Effector memory CD4-positive, alpha-beta T cell (primary cell): ENCODE data around the gene CLASP1.

ENCODE experiments used
- DNase-seq, 3 donors: peaks; one replicate each; pipeline ENCODE4 v3.0.0-alpha.2; 2020
- H3K27ac ChIP-seq: 2 replicates; pipeline ENCODE4 v1.7.0; 2013; ENCODE audit warnings: mild to moderate bottlenecking, low read length, moderate library complexity; ENCODE audit not compliant: insufficient read depth, poor library complexity, severe bottlenecking
- H3K27me3 ChIP-seq: replicated peaks from 2 replicates; pipeline ENCODE4 v1.7.0; 2013; ENCODE audit warnings: mild to moderate bottlenecking, low read length; ENCODE audit not compliant: insufficient read depth, control insufficient read depth, poor library complexity, severe bottlenecking
- H3K36me3 ChIP-seq: 2 replicates; pipeline ENCODE4 v1.7.0; 2013; ENCODE audit warnings: mild to moderate bottlenecking, low read length, moderate library complexity; ENCODE audit not compliant: control insufficient read depth, insufficient read depth
- H3K4me1 ChIP-seq: 2 replicates; pipeline ENCODE4 v1.7.0; 2013; ENCODE audit warnings: low read length, mild to moderate bottlenecking; ENCODE audit not compliant: control insufficient read depth, insufficient read depth, poor library complexity, severe bottlenecking
- H3K4me3 ChIP-seq: 2 replicates; pipeline ENCODE4 v1.7.0; 2013; ENCODE audit warnings: low read length, low read depth, mild to moderate bottlenecking; ENCODE audit not compliant: insufficient read depth, poor library complexity, severe bottlenecking
- H3K9me3 ChIP-seq: 2 replicates; pipeline ENCODE4 v1.7.0; 2013; ENCODE audit warnings: mild to moderate bottlenecking, low read length, moderate library complexity; ENCODE audit not compliant: control insufficient read depth

The CLASP1 gene

GRCh38 chr2:121398853-121399252, 250.4 kb downstream of the CLASP1 start:
- H3K36me3 ChIP-seq, result peaks cover 46% of the 10 kb centered on the region
- no peak for DNase-seq

GRCh38 chr2:121390082-121390692, 259.1 kb downstream of the CLASP1 start:
- no peak for DNase-seq
- H3K36me3 ChIP-seq, result peaks cover 22% of the 10 kb centered on the region
- H3K27ac ChIP-seq, result no peak overlapping the region
- H3K4me1 ChIP-seq, result no peaks in the 10 kb centered on the region
- H3K27me3 ChIP-seq, result no peaks in the 10 kb centered on the region
- H3K4me3 ChIP-seq, result no peak overlapping the region
- no peaks in the 10 kb centered on the region for H3K9me3 ChIP-seq

More at GRCh38 chr2:121398853-121399252, 250.4 kb downstream of the CLASP1 start:
- H3K27me3 ChIP-seq, result no peaks in the 10 kb centered on the region
- H3K27ac ChIP-seq, result no peak overlapping the region
- H3K4me3 ChIP-seq, result no peak overlapping the region
- no peaks in the 10 kb centered on the region for H3K9me3 ChIP-seq
- no peaks in the 10 kb centered on the region for H3K4me1 ChIP-seq

GRCh38 chr2:121388371-121388770, 260.9 kb downstream of the CLASP1 start:
- peaks cover 21% of the 10 kb centered on the region for H3K36me3 ChIP-seq
- DNase-seq, result no peak
- H3K4me3 ChIP-seq, result no peak overlapping the region
- H3K27me3 ChIP-seq, result no peaks in the 10 kb centered on the region
- H3K9me3 ChIP-seq, result no peaks in the 10 kb centered on the region
- H3K4me1 ChIP-seq, result no peaks in the 10 kb centered on the region
- no peak overlapping the region for H3K27ac ChIP-seq

- no peaks in the 10 kb centered on the region for H3K4me1 ChIP-seq
- H3K36me3 ChIP-seq, result peaks cover 27% of the 10 kb centered on the region
- no peaks in the 10 kb centered on the region for H3K27me3 ChIP-seq
- no peak overlapping the region for H3K27ac ChIP-seq
- H3K9me3 ChIP-seq, result no peaks in the 10 kb centered on the region
- no peak for DNase-seq
- no peak overlapping the region for H3K4me3 ChIP-seq
Measured at GRCh38 chr2:121387591-121388325, 261.5 kb downstream of the CLASP1 start.

GRCh38 chr2:121386707-121387106, 262.6 kb downstream of the CLASP1 start:
- H3K9me3 ChIP-seq, result no peaks in the 10 kb centered on the region
- no peaks in the 10 kb centered on the region for H3K27me3 ChIP-seq
- no peak overlapping the region for H3K4me3 ChIP-seq
- H3K4me1 ChIP-seq, result no peaks in the 10 kb centered on the region
- peaks cover 37% of the 10 kb centered on the region for H3K36me3 ChIP-seq
- DNase-seq, result no peak
- H3K27ac ChIP-seq, result no peak overlapping the region

GRCh38 chr2:121386102-121386501, 263.2 kb downstream of the CLASP1 start:
- H3K27ac ChIP-seq, result no peak overlapping the region
- H3K27me3 ChIP-seq, result no peaks in the 10 kb centered on the region
- peaks cover 43% of the 10 kb centered on the region for H3K36me3 ChIP-seq
- H3K4me3 ChIP-seq, result no peak overlapping the region
- DNase-seq, result no peak
- H3K9me3 ChIP-seq, result no peaks in the 10 kb centered on the region
- H3K4me1 ChIP-seq, result no peaks in the 10 kb centered on the region

GRCh38 chr2:121382744-121383143, 266.5 kb downstream of the CLASP1 start:
- H3K27ac ChIP-seq, result no peak overlapping the region
- no peak for DNase-seq
- no peaks in the 10 kb centered on the region for H3K4me1 ChIP-seq
- H3K9me3 ChIP-seq, result no peaks in the 10 kb centered on the region
- H3K4me3 ChIP-seq, result no peak overlapping the region
- peaks cover 65% of the 10 kb centered on the region for H3K36me3 ChIP-seq
- no peaks in the 10 kb centered on the region for H3K27me3 ChIP-seq

GRCh38 chr2:121377646-121378045, 271.6 kb downstream of the CLASP1 start:
- H3K36me3 ChIP-seq, result peaks cover 64% of the 10 kb centered on the region
- H3K27me3 ChIP-seq, result no peaks in the 10 kb centered on the region
- no peaks in the 10 kb centered on the region for H3K4me1 ChIP-seq
- no peak overlapping the region for H3K4me3 ChIP-seq
- no peak overlapping the region for H3K27ac ChIP-seq
- no peaks in the 10 kb centered on the region for H3K9me3 ChIP-seq
- no peak for DNase-seq

- DNase-seq, result no peak
- H3K36me3 ChIP-seq, result peaks cover 55% of the 10 kb centered on the region
Measured at GRCh38 chr2:121376535-121377250, 272.6 kb downstream of the CLASP1 start.

GRCh38 chr2:121375621-121376159, 273.6 kb downstream of the CLASP1 start:
- no peak for DNase-seq
- Histone ChIP-seq H3K27ac (no peak overlapping the region), H3K4me3 (no peak overlapping the region), H3K9me3 (no peaks in the 10 kb centered on the region), H3K27me3 (no peaks in the 10 kb centered on the region), H3K36me3 (peaks cover 45% of the 10 kb centered on the region), H3K4me1 (no peaks in the 10 kb centered on the region)

More at GRCh38 chr2:121376535-121377250, 272.6 kb downstream of the CLASP1 start:
- no peak overlapping the region for H3K4me3 ChIP-seq
- H3K27me3 ChIP-seq, result no peaks in the 10 kb centered on the region
- no peaks in the 10 kb centered on the region for H3K4me1 ChIP-seq
- no peak overlapping the region for H3K27ac ChIP-seq
- no peaks in the 10 kb centered on the region for H3K9me3 ChIP-seq
